OCI-LY3 (cell line): Measurements from ENCODE around the gene FBRSL1.

Experiments
- H2AFZ ChIP-seq: fragments of 200-600, 300-600 bp; shearing (Covaris generic); 2 replicates; pipeline ENCODE4 v1.6.0; 2014; ENCODE audit warnings: antibody characterized with exemption, low read depth, low read length
- H3K27ac ChIP-seq: fragments of 200-600, 300-600 bp; sonication (generic); 2 replicates; pipeline ENCODE4 v1.5.1; 2014; ENCODE audit warnings: mild to moderate bottlenecking, low read length, moderate library complexity, mixed read lengths
- H3K27me3 ChIP-seq: fragments of 200-600, 300-600 bp; sonication (generic); 2 replicates; pipeline ENCODE4 v1.6.1; 2014; ENCODE audit warnings: low read depth, low read length, mixed read lengths
- H3K36me3 ChIP-seq: fragments of 200-600, 300-600 bp; sonication (generic); replicated peaks from 2 replicates; pipeline ENCODE3; 2014; ENCODE audit warnings: low read depth, low read length, mixed read lengths
- H3K4me1 ChIP-seq: fragments of 300-600, 200-600 bp; sonication (generic); 2 replicates; pipeline ENCODE4 v1.6.1; 2014; ENCODE audit warnings: low read length, mixed read lengths
- H3K4me2 ChIP-seq: fragments of 200-600, 300-600 bp; sonication (generic); 2 replicates; pipeline ENCODE4 v1.6.1; 2014; ENCODE audit warnings: low read length, mixed read lengths
- H3K4me3 ChIP-seq: fragments of 300-600, 200-600 bp; sonication (generic); 2 replicates; pipeline ENCODE4 v1.5.1; 2014; ENCODE audit warnings: antibody characterized with exemption, mild to moderate bottlenecking, low read length, moderate library complexity
- H3K79me2 ChIP-seq: fragments of 300-600, 200-600 bp; shearing (Covaris generic); 2 replicates; pipeline ENCODE4 v1.6.1; 2014; ENCODE audit warnings: mild to moderate bottlenecking, low read length, mixed read lengths
- H3K9ac ChIP-seq: fragments of 300-600, 200-600 bp; shearing (Covaris generic); 2 replicates; pipeline ENCODE4 v1.6.0; 2014; ENCODE audit warnings: mild to moderate bottlenecking, low read length, moderate library complexity
- H3K9me3 ChIP-seq: fragments of 200-600, 300-600 bp; shearing (Covaris generic); 2 replicates; pipeline ENCODE4 v1.6.1; 2014; ENCODE audit warnings: low read length, mixed read lengths; ENCODE audit not compliant: insufficient read depth
- H4K20me1 ChIP-seq: fragments of 200-600, 300-600 bp; sonication (generic); 2 replicates; pipeline ENCODE4 v1.6.1; 2016; ENCODE audit warnings: low read length, mixed read lengths; ENCODE audit not compliant: insufficient read depth
- EZH2phosphoT487 ChIP-seq: fragments of 200-600 bp; shearing (Covaris generic); IDR thresholded peaks from 2 replicates; pipeline ENCODE4 v1.6.1; 2018; ENCODE audit warnings: antibody characterized with exemption, mixed run types, low read depth
- TF ChIP-seq, protein P1 (sequence below): fragments of 200-600, 300-600 bp; sonication (generic); IDR thresholded peaks from 2 replicates; pipeline ENCODE4 v1.5.1; 2014; ENCODE audit warnings: antibody characterized with exemption, low read length, low read depth

FBRSL1 gene

DNA sequence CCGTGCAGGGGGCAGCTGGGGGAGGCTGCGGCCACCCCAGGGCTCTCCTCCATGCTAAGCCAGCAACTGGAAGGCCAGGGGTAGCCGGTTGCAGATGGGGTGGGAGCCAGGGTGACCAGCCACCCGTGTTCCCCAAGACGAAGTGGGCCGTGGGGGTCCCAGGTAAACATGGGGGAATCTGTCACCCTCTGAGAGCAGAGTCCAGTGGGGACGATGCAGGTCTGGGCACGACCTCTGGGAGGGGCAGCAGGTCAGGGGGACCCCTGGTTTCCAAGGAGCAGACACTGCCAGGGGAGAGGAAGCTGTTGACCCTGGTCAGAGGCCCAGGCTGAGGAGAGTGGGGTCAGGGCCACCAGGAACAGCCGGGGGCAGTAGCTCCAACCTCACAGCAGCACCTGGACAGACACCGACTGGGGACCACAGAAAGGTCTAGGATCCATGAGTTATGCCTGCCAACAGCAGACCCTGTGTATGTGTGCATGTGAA is 35.0 kb upstream of the FBRSL1 start:
- Histone ChIP-seq H4K20me1 (no peaks in the 10 kb centered on the region), H3K9ac (no peak overlapping the region), H3K27me3 (no peaks in the 10 kb centered on the region), H3K4me2 (no peak overlapping the region), H3K9me3 (no peaks in the 10 kb centered on the region), H3K4me3 (no peak overlapping the region), H2AFZ (no peak overlapping the region), H3K27ac (no peak overlapping the region), H3K79me2 (no peaks in the 10 kb centered on the region), H3K4me1 (peaks cover 19% of the 10 kb centered on the region), H3K36me3 (no peaks in the 10 kb centered on the region)
- no peak for TF ChIP-seq EZH2phosphoT487
- TF ChIP-seq, protein P1, sequence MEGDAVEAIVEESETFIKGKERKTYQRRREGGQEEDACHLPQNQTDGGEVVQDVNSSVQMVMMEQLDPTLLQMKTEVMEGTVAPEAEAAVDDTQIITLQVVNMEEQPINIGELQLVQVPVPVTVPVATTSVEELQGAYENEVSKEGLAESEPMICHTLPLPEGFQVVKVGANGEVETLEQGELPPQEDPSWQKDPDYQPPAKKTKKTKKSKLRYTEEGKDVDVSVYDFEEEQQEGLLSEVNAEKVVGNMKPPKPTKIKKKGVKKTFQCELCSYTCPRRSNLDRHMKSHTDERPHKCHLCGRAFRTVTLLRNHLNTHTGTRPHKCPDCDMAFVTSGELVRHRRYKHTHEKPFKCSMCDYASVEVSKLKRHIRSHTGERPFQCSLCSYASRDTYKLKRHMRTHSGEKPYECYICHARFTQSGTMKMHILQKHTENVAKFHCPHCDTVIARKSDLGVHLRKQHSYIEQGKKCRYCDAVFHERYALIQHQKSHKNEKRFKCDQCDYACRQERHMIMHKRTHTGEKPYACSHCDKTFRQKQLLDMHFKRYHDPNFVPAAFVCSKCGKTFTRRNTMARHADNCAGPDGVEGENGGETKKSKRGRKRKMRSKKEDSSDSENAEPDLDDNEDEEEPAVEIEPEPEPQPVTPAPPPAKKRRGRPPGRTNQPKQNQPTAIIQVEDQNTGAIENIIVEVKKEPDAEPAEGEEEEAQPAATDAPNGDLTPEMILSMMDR, result no peak

DNA sequence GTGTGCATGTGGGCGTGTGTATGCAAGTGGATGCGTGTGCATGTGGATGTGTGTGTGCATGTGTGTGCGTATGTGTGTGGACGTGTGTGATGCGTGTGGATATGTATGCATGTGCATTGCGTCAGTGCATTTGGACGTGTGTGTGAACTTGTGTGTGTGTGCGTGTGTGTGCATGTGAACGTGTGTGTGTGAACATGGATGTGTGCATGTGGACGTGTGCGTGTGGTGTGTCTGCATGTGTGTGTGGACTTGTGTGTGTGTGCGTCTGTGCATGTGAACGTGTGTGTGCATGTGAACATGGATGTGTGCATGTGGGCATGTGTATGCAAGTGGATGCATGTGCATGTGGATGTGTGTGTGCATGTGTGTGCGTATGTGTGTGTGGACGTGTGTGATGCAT is 34.4 kb upstream of the FBRSL1 start:
- H4K20me1 ChIP-seq, result no peaks in the 10 kb centered on the region
- no peaks in the 10 kb centered on the region for H3K79me2 ChIP-seq
- no peaks in the 10 kb centered on the region for H3K9me3 ChIP-seq
- H3K4me3 ChIP-seq, result no peak overlapping the region
- no peak overlapping the region for H2AFZ ChIP-seq
- H3K4me1 ChIP-seq, result peaks cover 13% of the 10 kb centered on the region
- H3K27me3 ChIP-seq, result no peaks in the 10 kb centered on the region
- no peak overlapping the region for H3K4me2 ChIP-seq
- H3K27ac ChIP-seq, result no peak overlapping the region
- no peak overlapping the region for H3K9ac ChIP-seq
- no peak for TF ChIP-seq EZH2phosphoT487
- TF ChIP-seq, protein P1, result no peak
- H3K36me3 ChIP-seq, result no peaks in the 10 kb centered on the region

DNA sequence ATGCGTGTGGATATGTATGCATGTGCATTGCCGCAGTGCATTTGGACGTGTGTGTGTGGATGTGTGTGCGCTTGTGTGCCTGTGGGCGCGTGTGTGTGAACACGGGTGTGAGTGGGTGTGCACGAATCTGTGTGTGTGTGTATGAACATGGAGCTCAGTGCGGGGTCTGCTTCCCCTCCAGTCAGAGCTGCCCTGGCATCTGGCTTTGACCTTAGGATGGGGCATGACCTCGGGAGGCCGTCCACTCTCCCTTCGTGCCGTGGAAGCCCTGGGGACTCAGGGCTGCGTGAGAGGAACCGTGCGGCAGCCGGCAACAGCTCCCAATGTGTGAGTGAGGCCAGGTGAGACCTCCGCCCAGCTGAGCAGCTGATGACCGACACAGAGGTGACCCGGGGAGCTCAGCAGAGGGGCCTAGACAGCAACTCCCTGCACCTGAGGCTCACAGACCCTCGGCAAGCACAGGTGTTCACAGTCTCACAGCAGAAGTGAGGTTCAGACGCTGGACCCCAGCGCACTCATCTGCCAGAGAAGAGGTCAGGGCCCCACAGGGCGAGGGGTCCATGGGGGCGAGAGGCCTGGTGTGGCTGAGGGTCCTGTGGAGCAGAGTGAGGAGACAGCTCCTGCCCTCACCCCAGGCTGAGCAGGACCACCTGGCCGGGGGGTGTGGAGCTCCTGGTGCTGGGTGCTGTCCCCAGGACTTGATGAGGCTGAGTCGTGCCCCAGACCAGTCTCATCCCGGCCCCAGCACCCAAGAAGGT is 33.6 kb upstream of the FBRSL1 start:
- Histone ChIP-seq H3K79me2 (no peaks in the 10 kb centered on the region), H3K27me3 (no peaks in the 10 kb centered on the region), H3K4me1 (peaks cover 5% of the 10 kb centered on the region), H2AFZ (no peak overlapping the region), H3K4me3 (no peak overlapping the region), H3K36me3 (no peaks in the 10 kb centered on the region), H3K4me2 (no peak overlapping the region), H3K9ac (no peak overlapping the region), H3K9me3 (no peaks in the 10 kb centered on the region), H4K20me1 (no peaks in the 10 kb centered on the region), H3K27ac (no peak overlapping the region)
- TF ChIP-seq EZH2phosphoT487, result no peak
- TF ChIP-seq, protein P1, result no peak

DNA sequence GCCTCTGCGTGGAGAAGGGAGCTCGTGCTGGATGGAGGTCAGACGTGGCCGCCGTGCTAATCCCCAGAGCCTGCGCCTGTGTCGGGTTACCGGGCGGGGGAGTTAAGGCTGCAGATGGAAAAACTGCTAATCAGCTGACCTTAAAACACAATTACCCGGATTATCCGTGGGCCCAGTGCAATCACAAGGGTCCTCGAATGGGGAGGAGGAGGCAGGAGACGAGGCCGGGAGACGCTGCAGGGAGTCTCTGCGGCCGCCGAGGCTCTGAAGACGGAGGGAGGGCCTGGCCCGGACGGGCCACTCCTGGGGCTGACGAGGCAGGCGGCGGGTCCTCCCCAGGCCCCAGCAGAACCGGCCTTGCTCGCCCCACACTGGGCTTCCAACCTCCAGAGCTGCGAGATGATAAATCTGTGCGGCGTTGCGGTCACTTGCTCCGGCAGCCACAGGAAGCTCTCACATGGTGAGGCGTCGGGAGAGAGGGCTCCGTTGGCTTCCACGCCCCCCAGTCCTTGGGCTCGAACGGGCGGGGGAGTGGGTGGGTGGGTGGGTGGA is 32.9 kb upstream of the FBRSL1 start:
- no peak overlapping the region for H2AFZ ChIP-seq
- H3K9me3 ChIP-seq, result no peaks in the 10 kb centered on the region

More for the DNA sequence above, 32.9 kb upstream of the FBRSL1 start:
- Histone ChIP-seq H3K27me3 (no peaks in the 10 kb centered on the region), H4K20me1 (no peaks in the 10 kb centered on the region), H3K36me3 (no peaks in the 10 kb centered on the region), H3K9ac (no peak overlapping the region), H3K79me2 (no peaks in the 10 kb centered on the region), H3K27ac (no peak overlapping the region), H3K4me3 (no peak overlapping the region), H3K4me2 (no peak overlapping the region), H3K4me1 (no peaks in the 10 kb centered on the region)
- TF ChIP-seq, protein P1, result no peak
- no peak for TF ChIP-seq EZH2phosphoT487
